AG04449 (cell line): ENCODE results near the gene KCNMA1.

Experiments used
- CTCF ChIA-PET: fragments of 350-600 bp; formaldehyde crosslinking; extraction: SDS; loops from one replicate; lab custom pipeline; 2021; ENCODE audit warnings: antibody characterized with exemption; lab: Yijun Ruan, JAX
- POLR2A ChIA-PET: fragments of 400-600, 350-600 bp; formaldehyde crosslinking; extraction: SDS; loops from one replicate; lab custom pipeline; 2020; ENCODE audit warnings: antibody characterized with exemption, inconsistent platforms; lab: Yijun Ruan, JAX
- DNase-seq: peaks from one replicate; pipeline ENCODE4 v3.0.0-alpha.2; 2010; ENCODE audit warnings: low read depth, low spot score
- H3K4me3 ChIP-seq: 2 replicates; pipeline ENCODE4 v1.5.1; 2011; ENCODE audit warnings: low read depth, mild to moderate bottlenecking, control low read depth, low read length
- CTCF ChIP-seq: IDR thresholded peaks from one replicate; pipeline ENCODE4 v1.5.1; 2011; ENCODE audit warnings: mild to moderate bottlenecking, moderate library complexity, low read length, control low read depth, inconsistent platforms; ENCODE audit not compliant: insufficient read depth; ENCODE audit errors: missing control alignments

Gene KCNMA1

GRCh38 chr10:77305650-77306632, 331.7 kb downstream of the KCNMA1 start:
- no peak for TF ChIP-seq CTCF
- CTCF ChIA-PET = interaction anchor here (0.7 to 3.3 kb wide), 8 partner anchors 8 to 338 kb away, joined by 3 to 19 read pairs (median 4); no protein-coding TSS in a partner anchor
- no peak for DNase-seq
- no peak overlapping the region for H3K4me3 ChIP-seq
- POLR2A ChIA-PET = no interaction called here

- H3K4me3 ChIP-seq = no peak overlapping the region
- CTCF ChIA-PET = interaction anchor here (3.3 kb wide), 1 partner anchor 130 kb away, joined by 19 read pairs; no protein-coding TSS in a partner anchor
- TF ChIP-seq CTCF = no peak
- DNase-seq = no peak
- POLR2A ChIA-PET = no interaction called here
Observed at GRCh38 chr10:77304192-77304591, 333.4 kb downstream of the KCNMA1 start.

- TF ChIP-seq CTCF = no peak
- H3K4me3 ChIP-seq = no peak overlapping the region
- CTCF ChIA-PET = interaction anchor here (0.7 to 4.2 kb wide), 7 partner anchors 8 to 343 kb away, joined by 3 to 23 read pairs (median 4); no protein-coding TSS in a partner anchor
- POLR2A ChIA-PET = interaction anchor here (1.9 kb wide), 1 partner anchor 11 kb away, joined by 7 read pairs; no protein-coding TSS in a partner anchor
- no peak for DNase-seq
Observed at GRCh38 chr10:77301305-77301730, 336.3 kb downstream of the KCNMA1 start.

- POLR2A ChIA-PET = interaction anchor here (1.2 to 1.9 kb wide), 2 partner anchors 10 to 20 kb away, joined by 3 to 7 read pairs; no protein-coding TSS in a partner anchor
- no peak overlapping the region for H3K4me3 ChIP-seq
- CTCF ChIA-PET = interaction anchor here (1.3 to 4.2 kb wide), 6 partner anchors 8 to 343 kb away, joined by 3 to 23 read pairs (median 4); no protein-coding TSS in a partner anchor
- no peak for DNase-seq
- TF ChIP-seq CTCF = no peak
Observed at GRCh38 chr10:77300682-77301302, 336.8 kb downstream of the KCNMA1 start.

GRCh38 chr10:77299320-77299719, 338.3 kb downstream of the KCNMA1 start:
- POLR2A ChIA-PET = no interaction called here
- no peak for DNase-seq
- CTCF ChIA-PET = interaction anchor here (0.9 to 4.2 kb wide), 3 partner anchors 125 to 340 kb away, joined by 3 to 23 read pairs (median 7); no protein-coding TSS in a partner anchor
- H3K4me3 ChIP-seq = no peak overlapping the region
- no peak for TF ChIP-seq CTCF
